Middle frontal gyrus (tissue), 1 donor: ENCODE results near the gene TRPV3.
"Not testable (repeated sequence)": the region's sequence is repeated elsewhere in the genome, so short reads cannot be mapped to it uniquely, and the experiment has no call there.

ENCODE experiments used
- DNase-seq: peaks from one replicate; pipeline ENCODE4 v3.0.0-alpha.2; 2015; ENCODE audit warnings: low spot score; ENCODE audit errors: extremely low spot score

TRPV3 gene

GRCh38 chr17:3475812-3476610 lies 81.6 kb downstream of the TRPV3 start, which contains the start of gene ASPA:
ASPA (plus strand) TSS chr17:3475997; CDS start chr17:3476160, 163 bp downstream.
- no peak for DNase-seq

- no peak for DNase-seq
These were observed 82.3 kb downstream of the TRPV3 start for GRCh38 chr17:3475251-3475685.

GRCh38 chr17:3474212-3474611 lies 83.4 kb downstream of the TRPV3 start:
- no peak for DNase-seq

- no peak for DNase-seq
These were observed 85.5 kb downstream of the TRPV3 start for GRCh38 chr17:3472137-3472536.

GRCh38 chr17:3471599-3471998 lies 86.0 kb downstream of the TRPV3 start, which contains the start of gene SPATA22:
SPATA22 (minus strand) TSS chr17:3471819; CDS start chr17:3469325, 2,494 bp downstream.
- DNase-seq, result no peak

- DNase-seq, result no peak
These were observed 88.1 kb downstream of the TRPV3 start for GRCh38 chr17:3469529-3469928.

GRCh38 chr17:3466355-3466754 lies 91.3 kb downstream of the TRPV3 start:
- not testable (repeated sequence) for DNase-seq
